PC-9 (cell line): ENCODE measurements around the gene PARM1. TPM values are rescaled to one million over a fixed set of nuclear protein-coding genes. Genes with fewer than 3 reads are reported as not detected.

Source experiments
- Bru-seq: library from RNA; stranded (reverse); fragments of 400-500 nt; gene quantifications from one replicate; lab custom pipeline; 2021; lab: Mats Ljungman, UMichigan
- BruChase-seq, 2 experiments: library from RNA; stranded (reverse); fragments of 400-500 nt; gene quantifications; one replicate each; lab custom pipeline; 2021; lab: Mats Ljungman, UMichigan
- BruUV-seq: library from RNA; stranded (reverse); fragments of 400-500 nt; replicated peaks from 2 replicates; lab custom pipeline; 2021; lab: Mats Ljungman, UMichigan
- CTCF ChIA-PET: fragments of 300-600 bp; sonication (Branson Sonifier 250); formaldehyde crosslinking; loops from one replicate; lab custom pipeline; 2022; ENCODE audit warnings: antibody characterized with exemption; lab: Charles Lee
- POLR2A ChIA-PET: fragments of 300-600 bp; sonication (Branson Sonifier 250); formaldehyde crosslinking; loops from one replicate; lab custom pipeline; 2022; ENCODE audit warnings: antibody characterized with exemption; ENCODE audit not compliant: unreplicated experiment; lab: Charles Lee
- DNase-seq, 2 experiments: peaks; one replicate each; pipeline versions ENCODE4 v3.0.0 to v3.0.0-alpha.2; 2015 to 2022; ENCODE audit warnings: mixed read lengths in 1 of 2
- H2AFZ ChIP-seq: fragments of 200-600 bp; sonication (generic); 2 replicates; pipeline ENCODE4 v1.8.1; 2017; ENCODE audit warnings: antibody characterized with exemption
- H3F3A ChIP-seq: fragments of 200-600 bp; sonication (generic); 2 replicates; pipeline ENCODE4 v1.8.1; 2017; ENCODE audit warnings: antibody characterized with exemption, mild to moderate bottlenecking, low read depth; ENCODE audit not compliant: insufficient read depth
- H3K27ac ChIP-seq: fragments of 200-600 bp; sonication (generic); 2 replicates; pipeline ENCODE4 v1.6.1; 2016; ENCODE audit warnings: mixed run types
- H3K27me3 ChIP-seq: fragments of 200-600 bp; sonication (generic); 2 replicates; pipeline ENCODE4 v1.6.1; 2016; ENCODE audit warnings: low read depth, mixed run types; ENCODE audit not compliant: insufficient read depth
- H3K36me3 ChIP-seq: fragments of 200-600 bp; sonication (generic); 2 replicates; pipeline ENCODE4 v1.6.1; 2016; ENCODE audit warnings: low read depth, mixed run types
- H3K4me1 ChIP-seq: fragments of 200-600 bp; sonication (generic); replicated peaks from 2 replicates; pipeline ENCODE4 v1.6.1; 2016; ENCODE audit warnings: mixed run types; ENCODE audit not compliant: insufficient read depth
- H3K4me2 ChIP-seq: fragments of 200-600 bp; sonication (generic); 2 replicates; pipeline ENCODE4 v1.6.1; 2017; ENCODE audit warnings: mixed run types
- H3K4me3 ChIP-seq: fragments of 200-600 bp; sonication (generic); 2 replicates; pipeline ENCODE4 v1.6.1; 2016; ENCODE audit warnings: mixed run types
- H3K79me2 ChIP-seq: fragments of 200-600 bp; sonication (generic); 2 replicates; pipeline ENCODE4 v1.6.1; 2017; ENCODE audit warnings: low read depth, mixed run types
- H3K9me2 ChIP-seq: fragments of 200-600 bp; sonication (generic); 2 replicates; pipeline ENCODE4 v1.8.1; 2017; ENCODE audit warnings: mild to moderate bottlenecking; ENCODE audit not compliant: insufficient read depth
- H3K9me3 ChIP-seq: fragments of 200-600 bp; sonication (generic); 2 replicates; pipeline ENCODE4 v1.8.1; 2016; ENCODE audit warnings: low read depth; ENCODE audit not compliant: insufficient read depth
- H4K20me1 ChIP-seq: fragments of 200-600 bp; sonication (generic); 2 replicates; pipeline ENCODE4 v1.8.1; 2017; ENCODE audit not compliant: insufficient read depth
- EZH2 ChIP-seq: fragments of 200-600 bp; sonication (generic); IDR thresholded peaks from 2 replicates; pipeline ENCODE4 v1.8.0; 2017; ENCODE audit warnings: antibody characterized with exemption, low read depth
- intact Hi-C: fragments of 100-400 bp; cut with micrococcal nuclease; formaldehyde crosslinking; loops from one replicate; pipeline ENCODE4 v1.10.0; 2022; ENCODE audit not compliant: unreplicated experiment
- long read RNA-seq: library from polyadenylated mRNA; stranded (forward); transcript quantifications from one replicate; pipeline ENCODE4 v2.0.0, GENCODE V29; 2022
- total RNA-seq: library from RNA; stranded (reverse); gene quantifications from 2 replicates; pipeline ENCODE4 v1.2.3, GENCODE V29; 2021
- TF ChIP-seq, protein P1 (sequence below): fragments of 200-600 bp; sonication (generic); conservative IDR thresholded peaks from 2 replicates; pipeline ENCODE4 v1.6.1; 2017; ENCODE audit warnings: mixed run types, antibody characterized with exemption, mild to moderate bottlenecking, moderate library complexity

The PARM1 gene
- total RNA-seq (0.44 and 0.70 TPM in 2 replicates), Bru-seq, nascent RNA (percentile 18 among the genes with signal in this experiment), BruChase-seq, experiment 1, labeled RNA remaining after a 2-hour chase (percentile 16 among the genes with signal in this experiment), BruChase-seq, experiment 2, labeled RNA remaining after a 6-hour chase (percentile 20 among the genes with signal in this experiment)
- long read RNA-seq, full-length matches to known transcripts, result 2 of 3 reads
- long read RNA-seq, partial matches to known transcripts, result 0 of 3 reads
- long read RNA-seq, other reads (novel, unspliced or antisense), result 1 of 3 reads

GRCh38 chr4:74932832-74933561 lies at the start of gene PARM1:
PARM1 (plus strand) TSS chr4:74933116; CDS start chr4:74933328, 212 bp downstream.
- Histone ChIP-seq H3K9me3 (no peaks in the 10 kb centered on the region), H3K79me2 (no peaks in the 10 kb centered on the region), H3K4me3 (peak within 1 kb of the TSS; percentile 77), H3K4me2 (peak within 1 kb of the TSS; percentile 94), H2AFZ (peak within 1 kb of the TSS; percentile 96), H3K27ac (no peak within 1 kb of the TSS), H4K20me1 (no peaks in the 10 kb centered on the region), H3K4me1 (no peaks in the 10 kb centered on the region), H3K9me2 (no peaks in the 10 kb centered on the region), H3K27me3 (no peaks in the 10 kb centered on the region), H3K36me3 (no peaks in the 10 kb centered on the region), H3F3A (no peaks in the 10 kb centered on the region)
- CTCF ChIA-PET, result interaction anchor here (0.5 kb wide), 1 partner anchor 72 kb away, joined by 4 read pairs; no protein-coding TSS in a partner anchor
- intact Hi-C loops, result loop anchor here (2.0 to 10.0 kb wide), 3 partner anchors 252 to 540 kb away; no protein-coding TSS in a partner anchor
- no TSS peak for BruUV-seq
- no peak for TF ChIP-seq EZH2
- TF ChIP-seq, protein P1, sequence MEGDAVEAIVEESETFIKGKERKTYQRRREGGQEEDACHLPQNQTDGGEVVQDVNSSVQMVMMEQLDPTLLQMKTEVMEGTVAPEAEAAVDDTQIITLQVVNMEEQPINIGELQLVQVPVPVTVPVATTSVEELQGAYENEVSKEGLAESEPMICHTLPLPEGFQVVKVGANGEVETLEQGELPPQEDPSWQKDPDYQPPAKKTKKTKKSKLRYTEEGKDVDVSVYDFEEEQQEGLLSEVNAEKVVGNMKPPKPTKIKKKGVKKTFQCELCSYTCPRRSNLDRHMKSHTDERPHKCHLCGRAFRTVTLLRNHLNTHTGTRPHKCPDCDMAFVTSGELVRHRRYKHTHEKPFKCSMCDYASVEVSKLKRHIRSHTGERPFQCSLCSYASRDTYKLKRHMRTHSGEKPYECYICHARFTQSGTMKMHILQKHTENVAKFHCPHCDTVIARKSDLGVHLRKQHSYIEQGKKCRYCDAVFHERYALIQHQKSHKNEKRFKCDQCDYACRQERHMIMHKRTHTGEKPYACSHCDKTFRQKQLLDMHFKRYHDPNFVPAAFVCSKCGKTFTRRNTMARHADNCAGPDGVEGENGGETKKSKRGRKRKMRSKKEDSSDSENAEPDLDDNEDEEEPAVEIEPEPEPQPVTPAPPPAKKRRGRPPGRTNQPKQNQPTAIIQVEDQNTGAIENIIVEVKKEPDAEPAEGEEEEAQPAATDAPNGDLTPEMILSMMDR, result peak; percentile 75
- peak; percentile 58 to 78 for DNase-seq
- POLR2A ChIA-PET, result no interaction called here

DNA sequence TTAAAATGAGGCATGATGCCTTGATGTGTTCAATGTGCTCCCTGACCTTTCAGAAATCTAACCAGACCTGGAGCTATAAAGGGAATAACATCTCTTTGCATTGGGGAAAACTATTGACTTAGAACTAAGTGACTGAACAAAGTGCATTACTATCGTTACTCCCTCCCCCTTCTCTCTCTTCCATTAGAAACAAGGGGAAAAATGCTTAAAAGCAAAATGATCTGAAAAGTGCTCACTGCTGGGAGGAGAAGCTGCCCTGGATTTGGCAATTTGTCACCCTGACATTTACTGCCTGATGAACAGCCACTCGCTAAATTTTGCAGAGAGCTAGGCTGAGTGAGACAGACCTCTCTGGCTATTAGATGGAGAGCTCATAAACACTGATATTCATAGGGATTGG lies 48.6 kb upstream of the PARM1 start:
- Histone ChIP-seq H2AFZ (no peak overlapping the region), H3F3A (no peaks in the 10 kb centered on the region), H3K27me3 (no peaks in the 10 kb centered on the region), H3K79me2 (no peaks in the 10 kb centered on the region), H3K9me3 (no peaks in the 10 kb centered on the region), H3K4me2 (no peak overlapping the region), H3K36me3 (no peaks in the 10 kb centered on the region), H3K4me1 (no peaks in the 10 kb centered on the region), H3K27ac (no peak overlapping the region), H4K20me1 (no peaks in the 10 kb centered on the region), H3K9me2 (no peaks in the 10 kb centered on the region), H3K4me3 (no peak overlapping the region)
- CTCF ChIA-PET, result no interaction called here
- intact Hi-C loops, result no loop called here
- POLR2A ChIA-PET, result no interaction called here
- DNase-seq, result no peak
- BruUV-seq, result no TSS peak
- no peak for TF ChIP-seq EZH2
- TF ChIP-seq, protein P1, result no peak

- intact Hi-C loops, result no loop called here
- no peaks in the 10 kb centered on the region for H3K79me2 ChIP-seq
- no peaks in the 10 kb centered on the region for H3K27me3 ChIP-seq
- TF ChIP-seq, protein P1, result no peak
- TF ChIP-seq EZH2, result no peak
- no peak overlapping the region for H3K4me3 ChIP-seq
- DNase-seq, result peak in 1 of 2 experiments; percentile 8
- H3K4me1 ChIP-seq, result no peaks in the 10 kb centered on the region
- no peaks in the 10 kb centered on the region for H3F3A ChIP-seq
- no peaks in the 10 kb centered on the region for H3K36me3 ChIP-seq
- H3K4me2 ChIP-seq, result no peak overlapping the region
- BruUV-seq, result no TSS peak
- ChIA-PET POLR2A (no interaction called here), CTCF (no interaction called here)
- no peak overlapping the region for H3K27ac ChIP-seq
- no peaks in the 10 kb centered on the region for H3K9me2 ChIP-seq
- no peak overlapping the region for H2AFZ ChIP-seq
- no peaks in the 10 kb centered on the region for H3K9me3 ChIP-seq
- no peaks in the 10 kb centered on the region for H4K20me1 ChIP-seq
These were observed 46.4 kb upstream of the PARM1 start for GRCh38 chr4:74886484-74886883.
